Renal cortical epithelial cell (primary cell): ENCODE results near the gene CWC27. TPM values are rescaled to one million over a fixed set of nuclear protein-coding genes. Genes with fewer than 3 reads are reported as not detected.
A peak's percentile ranks its signal among the peaks of the same experiment; 100 is the strongest.
"Not testable (repeated sequence)": the region's sequence is repeated elsewhere in the genome, so short reads cannot be mapped to it uniquely, and the experiment has no call there.

Experiments used
- DNase-seq: peaks from one replicate; pipeline ENCODE4 v3.0.0-alpha.2; 2011; ENCODE audit warnings: low read depth
- total RNA-seq: library from RNA; depleted of rRNA; stranded (reverse); fragments of >200 nt; gene quantifications from 2 replicates; pipeline ENCODE4 v1.2.3, GENCODE V29; 2014

The CWC27 gene
- total RNA-seq, 1 donor from 2014 or later, result 23.5 TPM

DNA sequence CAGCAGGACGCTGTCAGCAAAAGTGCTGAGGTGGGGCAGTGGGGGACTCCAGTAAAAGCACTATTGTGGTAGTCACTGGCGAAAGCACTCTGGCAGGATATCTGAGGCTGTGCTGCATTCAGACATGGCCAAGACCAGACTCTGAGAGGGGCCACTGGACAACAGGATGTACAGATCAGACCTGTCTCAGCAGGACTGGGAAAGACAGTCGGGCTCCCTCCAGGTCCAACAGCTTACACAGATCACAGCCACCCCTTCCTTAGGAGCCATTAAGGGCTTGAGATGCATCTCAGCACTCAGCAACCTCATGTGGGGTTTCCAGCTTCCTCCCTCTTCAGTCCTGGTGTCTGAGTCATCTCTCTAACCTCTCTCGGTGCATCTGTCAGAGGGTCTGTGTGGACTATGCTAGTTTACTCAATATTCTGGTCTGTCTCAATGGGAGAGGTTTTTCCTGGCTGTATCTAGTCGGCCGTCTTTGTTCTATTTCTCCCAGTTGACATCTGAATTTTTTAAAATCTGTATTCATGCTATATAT is 154.5 kb downstream of the CWC27 start:
- no peak for DNase-seq

DNA sequence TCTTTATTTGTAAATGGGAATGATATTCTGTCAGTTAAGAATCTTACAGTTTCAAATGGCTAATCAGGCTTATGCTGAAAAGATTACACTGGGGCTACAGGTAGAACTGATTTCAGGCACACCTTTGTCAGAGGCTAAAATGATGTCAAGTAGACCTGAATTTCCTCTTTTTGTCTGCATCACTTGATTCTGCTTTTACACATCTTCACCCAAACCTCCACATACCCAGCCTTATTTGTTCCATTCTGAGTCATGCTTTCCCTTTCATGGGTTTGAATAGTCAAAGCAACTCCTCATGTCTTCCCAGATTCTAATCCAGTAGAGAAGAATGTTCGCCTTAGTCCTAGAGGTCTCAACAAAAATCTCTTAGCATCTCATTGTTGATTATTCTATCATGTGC is 156.4 kb downstream of the CWC27 start:
- no peak for DNase-seq

DNA sequence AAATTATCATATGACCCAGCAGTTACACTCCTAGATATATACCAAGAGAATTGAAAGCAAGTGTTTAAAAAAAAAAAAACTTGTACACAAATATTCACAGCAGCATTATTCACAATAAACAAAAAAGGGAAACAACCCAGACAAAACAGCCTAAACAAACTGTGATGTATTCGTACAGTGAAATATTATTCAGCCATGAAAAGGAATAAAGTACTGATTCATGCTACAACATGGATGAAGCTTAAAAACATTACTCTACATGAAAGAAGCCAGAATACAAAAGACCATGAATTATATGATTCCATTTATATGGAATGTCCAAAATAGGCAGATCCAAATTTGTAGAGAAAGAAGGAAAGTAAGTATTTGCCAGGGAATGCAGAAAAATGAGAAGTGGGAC is 161.1 kb downstream of the CWC27 start:
- DNase-seq, result no peak

DNA sequence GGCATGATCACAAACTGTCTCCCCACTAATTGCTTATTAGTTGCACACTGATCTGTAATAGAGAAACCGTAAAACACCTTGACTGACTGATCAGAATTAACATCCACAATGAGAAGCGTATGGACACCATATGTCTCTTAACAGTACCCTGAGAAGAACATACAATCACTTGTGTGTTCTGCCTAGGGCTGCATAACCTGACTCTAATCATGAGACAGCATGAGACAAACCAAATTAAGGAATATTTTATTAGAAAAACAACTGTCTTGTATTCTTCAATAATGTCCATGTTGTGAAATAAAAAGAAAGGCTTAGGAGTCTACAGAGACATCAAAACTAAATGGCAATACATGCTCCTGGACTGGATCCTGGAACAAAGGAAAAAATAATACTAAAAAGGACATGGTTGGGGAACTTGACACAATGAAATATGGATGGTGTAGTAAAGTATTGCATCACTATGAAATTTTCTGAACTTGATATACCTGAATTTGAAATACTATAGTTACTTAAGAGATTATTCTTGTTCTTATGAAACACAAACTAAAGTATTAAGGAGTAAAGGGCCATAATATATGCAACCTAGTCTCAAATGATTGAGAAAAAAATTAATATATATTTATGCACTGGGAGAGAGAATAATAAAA is 162.1 kb downstream of the CWC27 start:
- DNase-seq, result no peak

DNA sequence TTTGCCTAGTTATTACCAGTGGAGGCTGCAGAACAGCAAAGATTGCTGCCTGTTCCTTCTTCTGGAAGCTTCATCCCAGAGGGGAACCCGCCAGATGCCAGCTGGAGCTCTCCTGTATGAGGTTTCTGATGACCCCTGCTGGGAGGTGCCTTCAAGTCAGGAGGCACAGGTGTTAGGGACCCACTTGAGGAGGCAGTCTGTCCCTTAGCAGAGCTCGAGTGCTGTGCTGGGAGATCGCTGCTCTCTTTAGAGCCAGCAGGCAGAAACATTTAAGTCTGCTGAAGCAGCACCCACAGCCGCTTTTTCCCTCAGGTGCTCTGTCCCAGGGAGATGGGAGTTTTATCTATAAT is 170.7 kb downstream of the CWC27 start:
- DNase-seq, result not testable (repeated sequence)

DNA sequence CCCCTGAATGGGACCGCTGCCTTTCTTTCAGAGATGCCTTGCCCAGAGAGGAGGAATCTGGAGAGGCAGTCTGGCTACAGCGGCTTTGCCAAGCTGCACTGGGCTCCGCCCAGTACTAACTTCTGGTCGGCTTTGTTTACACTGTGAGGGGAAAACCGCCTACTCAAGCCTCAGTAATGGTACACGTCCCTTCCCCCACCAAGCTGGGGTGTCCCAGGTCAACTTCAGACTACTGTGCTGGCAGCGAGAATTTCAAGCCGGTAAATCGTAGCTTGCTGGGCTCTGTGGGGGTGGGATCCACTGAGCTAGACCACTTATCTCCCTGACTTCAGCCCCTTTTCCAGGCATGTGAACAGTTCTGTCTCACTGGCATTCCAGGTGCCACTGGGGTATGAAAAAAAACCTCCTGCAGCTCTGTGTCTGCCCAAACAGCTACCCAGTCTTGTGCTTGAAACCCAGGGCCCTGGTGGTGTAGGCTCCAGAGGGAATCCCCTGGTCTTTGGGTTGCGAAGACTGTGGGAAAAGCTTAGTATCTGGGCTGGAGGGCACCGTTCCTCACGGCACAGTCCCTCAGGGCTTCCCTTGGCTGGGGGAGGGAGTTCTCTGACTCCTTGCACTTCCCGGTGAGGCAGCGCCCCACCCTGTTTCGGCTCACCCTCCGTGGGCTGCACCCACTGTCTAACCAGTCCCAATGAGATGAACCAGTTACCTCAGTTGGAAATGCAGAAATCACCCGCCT is 171.2 kb downstream of the CWC27 start:
- peak; percentile 78 for DNase-seq

DNA sequence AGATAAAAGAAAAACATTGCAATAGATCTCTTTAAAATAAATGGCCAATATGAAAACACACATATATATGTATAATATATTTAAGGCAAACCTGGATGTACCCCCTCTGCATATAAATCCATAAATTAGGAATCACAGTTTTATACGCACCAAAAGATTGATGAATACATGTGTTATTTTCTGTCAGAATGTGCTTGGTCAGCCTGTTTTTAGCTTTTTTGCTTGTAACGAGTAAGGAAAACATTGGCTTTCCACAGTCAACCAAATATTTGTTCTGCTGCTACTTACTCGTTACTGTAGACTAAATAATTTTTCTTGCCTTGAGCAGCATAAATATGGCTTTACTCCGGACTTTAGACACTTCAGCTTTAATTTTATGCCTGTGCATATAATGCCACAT is 173.7 kb downstream of the CWC27 start:
- DNase-seq, result no peak

DNA sequence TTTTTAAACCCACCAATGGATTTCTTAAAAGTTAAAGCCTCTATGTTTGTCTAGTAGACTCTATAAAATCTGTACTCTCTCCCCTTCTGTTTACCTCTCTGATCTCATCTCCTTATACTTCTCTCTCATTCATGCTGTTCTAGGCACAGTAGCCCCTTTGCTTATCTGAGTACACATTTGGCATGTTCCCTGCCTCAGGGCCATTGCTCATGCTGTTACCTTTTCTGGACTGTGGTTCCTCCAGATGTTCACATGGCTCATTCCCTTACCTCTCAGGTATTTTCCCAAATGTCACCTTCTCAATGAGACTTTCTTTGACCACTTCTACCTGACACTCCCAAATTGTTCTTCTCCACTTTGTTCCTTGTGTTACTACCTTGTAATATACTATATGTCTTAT is 176.1 kb downstream of the CWC27 start:
- DNase-seq, result no peak

DNA sequence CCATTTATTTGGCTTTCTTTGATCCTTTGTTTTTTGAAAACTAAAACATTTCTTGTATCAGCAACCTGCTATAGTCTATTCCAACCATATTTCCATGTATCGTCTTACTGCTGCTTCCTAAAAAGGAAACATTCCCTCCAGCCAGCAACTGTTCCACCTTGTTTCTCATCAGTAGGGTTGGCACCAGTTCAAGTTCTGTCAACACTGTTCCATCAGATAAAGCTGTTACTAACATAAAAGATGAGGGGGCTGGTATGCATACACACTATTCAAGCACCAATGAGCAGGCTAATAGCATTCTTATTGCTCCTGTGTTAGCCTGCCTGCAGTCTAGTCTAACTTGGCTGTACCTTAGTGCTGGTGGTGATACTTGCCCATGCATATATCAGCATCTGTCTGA is 178.3 kb downstream of the CWC27 start:
- DNase-seq, result peak; percentile 81

DNA sequence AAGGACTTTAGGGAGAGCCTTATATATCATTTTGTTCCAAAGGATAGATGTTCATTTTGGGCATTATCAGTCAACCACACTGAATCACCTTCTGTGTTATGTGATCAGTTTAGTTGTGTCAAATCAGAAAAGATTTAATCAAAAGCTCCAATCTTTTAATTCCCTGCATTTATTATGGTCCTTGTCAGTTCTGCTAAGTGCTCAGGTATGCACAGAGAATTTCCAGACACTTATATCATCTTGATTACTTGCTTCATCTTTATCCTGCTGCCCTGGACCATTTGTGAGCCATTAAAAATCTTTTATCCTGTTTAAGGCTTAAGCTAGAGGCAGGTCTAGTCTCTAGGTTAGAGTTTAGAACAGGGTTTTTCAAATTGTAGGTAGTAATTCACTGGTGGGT is 179.1 kb downstream of the CWC27 start:
- DNase-seq, result no peak

DNA sequence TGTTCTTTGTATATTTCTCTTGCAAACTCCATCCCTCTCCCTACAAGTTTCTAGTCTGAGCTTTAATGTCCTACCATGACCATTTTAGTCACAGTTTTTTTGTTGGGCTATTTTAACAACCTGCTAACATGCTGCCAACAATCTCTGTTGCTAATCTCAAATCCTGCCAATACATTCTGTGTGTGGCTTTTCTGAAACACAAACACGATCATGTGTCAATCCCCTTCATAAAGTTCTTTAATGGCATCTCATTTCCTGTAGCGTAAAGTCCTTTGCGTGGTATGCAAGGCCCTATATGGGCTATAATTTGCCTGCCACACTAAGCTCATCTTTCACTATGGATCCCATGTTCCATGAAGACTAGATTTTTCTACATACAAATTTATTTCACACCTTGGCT is 180.6 kb downstream of the CWC27 start:
- DNase-seq, result no peak

DNA sequence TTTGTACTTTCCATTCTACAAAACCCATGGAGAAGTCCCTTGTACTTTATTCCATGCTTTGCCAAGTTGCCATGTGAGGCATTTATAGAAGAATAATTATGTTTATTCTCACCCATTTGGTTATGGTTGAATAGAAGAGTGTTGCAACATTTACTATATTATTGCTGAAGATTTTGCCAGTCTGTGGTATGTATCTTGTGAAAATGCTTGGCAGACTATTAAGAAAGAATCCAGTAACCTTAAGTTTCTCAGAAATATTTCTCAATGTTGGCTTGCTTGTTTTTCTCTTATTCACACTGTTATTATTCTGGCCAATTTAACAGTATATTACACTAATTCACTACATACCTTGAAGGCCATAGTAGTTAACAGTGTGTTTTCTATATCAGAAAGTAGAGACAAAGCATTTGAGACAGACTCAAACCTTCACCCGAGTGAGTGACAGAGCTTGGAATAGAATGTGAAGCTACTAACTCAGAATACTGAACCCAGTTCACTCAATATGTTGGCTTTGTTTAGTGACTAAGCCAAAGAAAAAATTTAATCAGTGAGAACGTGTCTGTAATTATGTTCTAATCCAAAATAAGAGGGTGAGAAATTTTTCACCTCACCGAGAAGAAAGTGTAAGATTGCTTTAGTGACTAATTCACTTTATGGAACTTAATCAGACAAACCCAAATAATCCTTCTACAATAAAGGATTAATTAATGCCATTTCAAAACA is 184.4 kb downstream of the CWC27 start:
- DNase-seq, result no peak

DNA sequence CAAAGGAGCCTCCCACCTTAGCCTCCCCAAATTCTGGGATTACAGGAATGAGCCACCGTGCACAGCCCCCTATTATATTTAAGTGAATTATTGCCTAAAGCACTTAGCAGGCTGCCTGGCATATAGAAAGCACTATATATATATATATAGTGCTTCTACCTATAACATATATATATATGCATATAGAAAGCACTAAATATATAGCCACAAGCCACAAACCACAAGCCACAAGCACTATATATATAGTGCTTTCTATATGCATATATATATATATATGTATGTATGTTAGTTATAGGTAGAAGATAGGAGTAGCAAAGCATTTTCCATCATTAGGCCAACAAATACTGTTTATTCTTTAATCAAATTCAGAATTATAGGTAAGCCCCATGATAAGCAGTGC is 185.8 kb downstream of the CWC27 start:
- no peak for DNase-seq

DNA sequence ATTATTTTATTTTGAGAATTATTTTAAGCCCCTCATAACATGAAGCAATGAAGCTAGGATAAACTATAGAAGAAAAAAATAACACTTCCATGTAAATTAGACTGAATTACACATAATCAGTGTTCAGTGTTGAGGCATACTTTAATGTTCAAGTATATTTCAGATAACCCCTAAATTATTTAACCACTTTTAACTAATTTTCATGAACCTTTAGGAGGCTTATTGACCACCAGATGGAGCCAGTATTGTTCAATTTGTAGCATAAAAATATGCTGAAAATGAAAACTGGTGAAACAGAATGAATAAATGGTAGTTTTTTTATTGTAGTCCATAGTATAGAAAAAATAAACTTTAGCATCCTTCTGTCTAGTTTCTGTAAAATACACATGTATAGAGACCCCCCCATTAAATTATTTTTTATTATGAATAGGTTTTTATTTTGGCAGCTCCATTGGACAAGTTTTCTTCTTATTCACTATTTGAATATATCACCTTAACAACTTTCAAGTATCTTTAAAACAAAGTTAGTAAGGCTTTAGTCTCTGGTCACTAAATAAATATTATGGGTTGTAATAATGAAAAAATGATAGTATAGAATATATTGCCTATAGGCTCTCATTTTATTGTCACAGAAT is 190.1 kb downstream of the CWC27 start:
- DNase-seq, result peak; percentile 49

DNA sequence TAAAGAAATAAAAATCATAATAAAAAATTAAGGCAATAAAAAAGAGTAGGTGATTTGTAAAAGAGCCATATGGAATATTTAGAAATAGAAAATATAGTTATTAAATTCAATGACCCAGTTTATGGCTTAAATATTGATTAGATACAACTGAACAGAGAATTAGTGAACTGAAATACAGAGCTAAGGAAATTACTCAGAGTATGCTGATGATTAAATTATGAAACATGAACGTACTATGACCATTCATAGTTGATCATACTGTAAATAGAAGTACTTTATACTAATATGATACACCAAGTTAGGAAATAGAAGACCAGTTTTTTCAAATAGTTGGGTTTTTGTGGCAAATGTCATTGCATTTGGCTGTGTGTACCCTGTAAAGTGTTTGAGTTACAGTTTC is 194.5 kb downstream of the CWC27 start:
- DNase-seq, result no peak

DNA sequence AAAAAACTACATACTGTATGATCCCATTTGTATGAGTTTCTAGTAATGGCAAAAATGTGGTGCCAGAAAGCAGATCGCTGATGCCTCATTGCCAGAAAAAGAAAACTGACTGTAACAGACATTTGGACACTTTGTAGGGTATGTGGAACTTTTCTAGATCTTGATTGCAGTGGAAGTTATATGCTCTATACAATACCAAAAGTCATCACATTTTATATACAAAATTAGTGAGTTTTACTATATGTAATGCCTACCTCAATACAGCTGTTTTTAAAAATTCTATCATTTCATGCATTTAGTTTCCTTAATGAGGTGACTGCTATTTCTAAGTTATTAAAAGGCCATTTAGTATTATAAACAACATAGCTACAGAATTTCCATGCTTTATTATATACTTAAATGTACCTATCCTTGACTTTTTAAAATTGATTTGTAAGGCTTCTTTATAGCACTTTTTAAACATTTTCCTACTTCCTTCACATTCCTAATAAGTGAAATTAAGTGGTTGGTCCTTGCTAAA is 199.9 kb downstream of the CWC27 start:
- DNase-seq, result no peak

DNA sequence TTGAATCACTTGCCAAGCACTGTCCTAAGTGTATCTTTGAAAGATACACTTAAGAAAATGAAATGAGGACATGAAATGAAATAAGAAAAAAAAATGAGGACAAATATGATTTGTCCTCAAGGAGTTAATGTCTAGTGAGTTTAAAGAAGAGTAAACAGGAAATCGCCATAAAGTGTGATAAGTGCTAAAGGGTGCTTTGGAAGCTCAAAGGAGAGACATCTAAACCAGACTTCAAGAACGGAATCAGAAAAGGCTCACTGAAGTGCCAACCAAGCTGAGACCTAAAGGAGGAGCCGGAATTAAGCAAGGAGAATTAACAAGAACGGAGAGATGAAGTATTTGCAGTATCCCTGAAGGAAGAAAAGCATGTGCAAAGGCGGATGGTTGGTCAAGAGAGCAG is 200.8 kb downstream of the CWC27 start:
- DNase-seq, result no peak

DNA sequence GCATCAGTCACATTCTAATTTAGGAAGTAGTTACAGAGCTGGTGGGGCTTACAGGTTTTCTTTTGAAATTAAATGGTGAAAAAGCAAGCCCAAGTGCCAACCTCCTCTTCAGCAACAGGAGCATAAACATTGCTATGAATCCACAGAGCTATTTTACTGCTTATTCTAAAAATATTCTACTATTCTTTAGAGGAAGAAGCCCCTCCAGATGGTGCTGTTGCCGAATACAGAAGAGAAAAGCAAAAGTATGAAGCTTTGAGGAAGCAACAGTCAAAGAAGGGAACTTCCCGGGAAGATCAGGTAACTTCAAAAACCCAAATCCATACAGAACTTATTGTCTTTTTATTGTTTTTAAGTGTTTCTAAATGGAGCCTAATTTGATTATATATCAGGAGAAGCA is 202.8 kb downstream of the CWC27 start:
- no peak for DNase-seq

DNA sequence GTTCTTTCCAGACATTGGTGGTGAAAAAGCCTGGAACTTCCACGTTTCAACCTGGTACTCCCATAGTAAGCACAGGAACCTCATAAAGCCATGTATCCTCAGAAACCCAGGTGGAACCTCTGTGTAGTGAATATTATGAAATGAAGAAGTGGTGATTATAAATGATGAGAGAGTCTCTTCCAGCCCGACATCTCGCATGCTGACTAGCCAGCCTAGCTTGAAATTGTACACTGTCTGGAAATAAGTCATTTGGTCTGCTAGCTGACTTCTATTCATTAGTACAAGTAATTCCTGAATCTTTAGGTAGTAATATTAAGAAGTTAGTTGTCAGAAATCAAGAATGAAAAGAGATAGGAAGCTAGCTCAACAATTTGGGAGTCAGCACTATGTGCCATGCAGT is 203.3 kb downstream of the CWC27 start:
- no peak for DNase-seq

DNA sequence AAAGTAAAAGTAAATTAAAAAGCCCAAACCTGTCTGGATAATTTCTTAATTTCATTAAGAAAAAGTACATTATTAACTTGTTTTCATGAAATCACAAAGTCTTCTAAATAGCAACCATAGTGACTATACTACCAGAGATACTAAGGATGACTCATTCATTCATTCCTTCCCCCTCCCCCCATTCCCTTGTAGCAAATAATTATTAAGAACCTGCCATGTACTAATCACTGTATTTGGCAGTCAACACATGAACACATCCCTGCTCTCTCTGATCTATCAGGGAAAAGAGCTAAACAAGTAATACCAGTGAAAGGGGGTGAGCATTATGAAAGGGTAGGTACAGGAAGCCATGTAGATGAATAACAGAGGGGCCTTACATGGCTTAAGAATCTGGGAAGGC is 203.9 kb downstream of the CWC27 start:
- DNase-seq, result peak; percentile 32

DNA sequence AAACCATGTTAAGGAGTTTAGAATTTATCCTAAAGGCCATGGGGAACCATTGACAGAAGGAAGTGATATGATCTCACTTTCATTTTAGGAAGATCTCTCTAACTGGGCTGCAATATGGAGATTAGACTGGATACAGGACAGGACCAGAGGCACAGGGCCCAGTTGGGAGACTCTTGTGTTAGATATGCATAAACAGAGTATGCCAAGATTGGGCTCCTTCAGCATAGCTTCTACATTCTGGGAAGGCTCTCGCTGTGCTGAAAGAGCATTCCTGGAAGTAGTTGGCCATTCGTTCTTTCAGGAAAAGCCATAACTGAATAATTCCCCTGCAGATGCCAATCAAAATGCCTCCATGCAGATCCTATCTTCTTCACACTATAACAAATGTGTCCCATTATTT is 204.5 kb downstream of the CWC27 start:
- no peak for DNase-seq

DNA sequence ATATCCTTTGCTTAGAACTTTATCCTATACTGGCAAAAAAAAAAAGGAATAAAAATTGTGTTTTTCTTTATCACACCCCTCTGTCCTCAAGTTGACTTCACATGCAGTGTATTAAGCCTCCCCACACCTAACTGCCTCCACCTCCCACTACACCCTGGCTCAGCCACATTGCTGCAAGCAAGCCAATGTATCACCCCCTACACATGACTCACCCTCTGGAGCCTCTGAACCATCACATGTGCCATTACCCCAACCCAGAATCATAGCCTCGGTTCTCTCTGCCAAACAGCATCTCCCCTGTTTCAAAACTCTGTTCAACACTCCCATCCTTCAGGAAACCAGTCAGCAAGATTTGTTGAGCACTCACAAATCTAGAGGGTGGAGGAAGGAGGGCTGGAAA is 209.0 kb downstream of the CWC27 start:
- peak; percentile 26 for DNase-seq
